ENCODE results near the gene PNRC2.
"Not testable (repeated sequence)": the region's sequence is repeated elsewhere in the genome, so short reads cannot be mapped to it uniquely, and the experiment has no call there.

The PNRC2 gene

GRCh38 chr1:24005163-24005562 lies 45.5 kb downstream of the PNRC2 start:
- no peaks in the 10 kb centered on the region for H3K9me3 ChIP-seq
- H3K4me3 ChIP-seq (ENCODE audit: low read depth, low read length): no peak overlapping the region
- no peaks in the 10 kb centered on the region for H3K27me3 ChIP-seq
- no peak for DNase-seq
- no peaks in the 10 kb centered on the region for H3K4me1 ChIP-seq
- TF ChIP-seq CTCF (IDR thresholded peaks at IDR 0.05; ENCODE audit: low read depth, low read length): no peak
- H3K36me3 ChIP-seq: no peaks in the 10 kb centered on the region

- H3K9me3 ChIP-seq: no peaks in the 10 kb centered on the region
- H3K27me3 ChIP-seq: no peaks in the 10 kb centered on the region
- H3K4me3 ChIP-seq (ENCODE audit: low read depth, low read length): no peak overlapping the region
- no peaks in the 10 kb centered on the region for H3K4me1 ChIP-seq
- no peak for DNase-seq
- H3K36me3 ChIP-seq: no peaks in the 10 kb centered on the region
- no peak for TF ChIP-seq CTCF (IDR thresholded peaks at IDR 0.05; ENCODE audit: low read depth, low read length)
Observed at GRCh38 chr1:24007079-24007478, 47.5 kb downstream of the PNRC2 start.

- not testable (repeated sequence) for DNase-seq; H3K4me3 ChIP-seq (ENCODE audit: low read depth, low read length); H3K4me1 ChIP-seq; H3K27me3 ChIP-seq; H3K36me3 ChIP-seq; H3K9me3 ChIP-seq
Observed at GRCh38 chr1:24008574-24009184, 49.1 kb downstream of the PNRC2 start.

- H3K9me3 ChIP-seq: no peaks in the 10 kb centered on the region
- H3K4me3 ChIP-seq (ENCODE audit: low read depth, low read length): no peak overlapping the region
- no peaks in the 10 kb centered on the region for H3K27me3 ChIP-seq
- TF ChIP-seq CTCF (IDR thresholded peaks at IDR 0.05; ENCODE audit: low read depth, low read length): no peak
- H3K4me1 ChIP-seq: no peaks in the 10 kb centered on the region
- no peaks in the 10 kb centered on the region for H3K36me3 ChIP-seq
- no peak for DNase-seq
Observed at GRCh38 chr1:24009406-24009805, 49.8 kb downstream of the PNRC2 start.

GRCh38 chr1:24010650-24011049 lies 51.0 kb downstream of the PNRC2 start:
- DNase-seq: no peak
- Histone ChIP-seq H3K27me3 (no peaks in the 10 kb centered on the region), H3K4me1 (no peaks in the 10 kb centered on the region), H3K9me3 (no peaks in the 10 kb centered on the region), H3K4me3 (ENCODE audit: low read depth, low read length) (no peak overlapping the region), H3K36me3 (no peaks in the 10 kb centered on the region)
- no peak for TF ChIP-seq CTCF (IDR thresholded peaks at IDR 0.05; ENCODE audit: low read depth, low read length)

GRCh38 chr1:24012878-24013277 lies 53.2 kb downstream of the PNRC2 start:
- not testable (repeated sequence) for H3K9me3 ChIP-seq; H3K4me3 ChIP-seq (ENCODE audit: low read depth, low read length); DNase-seq; H3K36me3 ChIP-seq; H3K4me1 ChIP-seq; H3K27me3 ChIP-seq
